Endodermal cell (in vitro differentiated cells): ENCODE results near the gene GRIP1. TPM values are rescaled to one million over a fixed set of nuclear protein-coding genes. Genes with fewer than 3 reads are reported as not detected.

ENCODE experiments used
- DNase-seq: peaks from one replicate; pipeline ENCODE4 v3.0.0-alpha.2; 2017
- H3K27ac ChIP-seq: 2 replicates; pipeline ENCODE4 v1.5.1; 2013; ENCODE audit warnings: mild to moderate bottlenecking, low read depth, low read length, moderate library complexity
- H3K27me3 ChIP-seq: 2 replicates; pipeline ENCODE4 v1.6.1; 2013; ENCODE audit warnings: mild to moderate bottlenecking, low read length, moderate library complexity; ENCODE audit not compliant: insufficient read depth, control insufficient read depth, poor library complexity, severe bottlenecking
- H3K36me3 ChIP-seq: 2 replicates; pipeline ENCODE4 v1.7.0; 2013; ENCODE audit warnings: mild to moderate bottlenecking, low read length, moderate library complexity; ENCODE audit not compliant: control insufficient read depth, insufficient read depth
- H3K4me1 ChIP-seq: one replicate; pipeline ENCODE4 v1.7.0; 2013; ENCODE audit warnings: low read length; ENCODE audit not compliant: control insufficient read depth, insufficient read depth
- H3K4me3 ChIP-seq: 2 replicates; pipeline ENCODE4 v1.5.1; 2013; ENCODE audit warnings: mild to moderate bottlenecking, low read length, moderate library complexity
- H3K9ac ChIP-seq: 2 replicates; pipeline ENCODE4 v1.6.1; 2013; ENCODE audit warnings: mild to moderate bottlenecking, low read length, moderate library complexity; ENCODE audit not compliant: poor library complexity, severe bottlenecking; ENCODE audit errors: extremely low read depth
- H3K9me3 ChIP-seq: 2 replicates; pipeline ENCODE4 v1.6.1; 2013; ENCODE audit warnings: mild to moderate bottlenecking, low read length, moderate library complexity; ENCODE audit not compliant: control insufficient read depth
- H3K27ac Mint-ChIP-seq: 2 replicates; pipeline ENCODE4 v1.8.0; 2020; ENCODE audit warnings: mixed read lengths
- H3K27me3 Mint-ChIP-seq: 2 replicates; pipeline ENCODE4 v1.8.0; 2021; ENCODE audit warnings: mild to moderate bottlenecking, mixed read lengths; ENCODE audit not compliant: insufficient read depth
- H3K36me3 Mint-ChIP-seq: 2 replicates; pipeline ENCODE4 v1.8.0; 2020; ENCODE audit warnings: low read depth, mixed read lengths
- H3K4me1 Mint-ChIP-seq: 2 replicates; pipeline ENCODE4 v1.8.0; 2020; ENCODE audit warnings: mixed read lengths
- H3K4me3 Mint-ChIP-seq: 2 replicates; pipeline ENCODE4 v1.8.0; 2020; ENCODE audit warnings: mild to moderate bottlenecking, moderate library complexity, mixed read lengths
- H3K9me3 Mint-ChIP-seq: 2 replicates; pipeline ENCODE4 v1.8.0; 2020; ENCODE audit warnings: mild to moderate bottlenecking, mixed read lengths
- WGBS, 2 experiments: methylation state at CpG; one replicate each; pipeline versions ENCODE4 v1.1.5 to v1.1.7; 2013; ENCODE audit warnings: missing lambda C conversion rate in 2 of 2, mixed read lengths in 1 of 2; ENCODE audit not compliant: insufficient coverage in 1 of 2, insufficient read length in 1 of 2; 5-methylcytosine and 5-hydroxymethylcytosine counted together
- total RNA-seq, 2 donors: library from RNA; stranded (reverse); fragmentation: NEBNext Ultra II Directional in 1 of 2; extraction: Animal tissue kit (Norgen Biotek cat#: 25700) in 1 of 2; gene quantifications; 2 replicates in 1 of 2; 3 replicates in 1 of 2; pipeline ENCODE4 v1.2.1, GENCODE V29; 2021
- TF ChIP-seq, protein P1 (sequence below): fragments of 200-600 bp; sonication (generic); conservative IDR thresholded peaks from 2 replicates; pipeline ENCODE4 v1.5.0; 2021; ENCODE audit warnings: antibody characterized with exemption, mild to moderate bottlenecking

The GRIP1 gene
- total RNA-seq, 2 donors from 2014 or later, result 41.0 to 47.6 TPM

DNA sequence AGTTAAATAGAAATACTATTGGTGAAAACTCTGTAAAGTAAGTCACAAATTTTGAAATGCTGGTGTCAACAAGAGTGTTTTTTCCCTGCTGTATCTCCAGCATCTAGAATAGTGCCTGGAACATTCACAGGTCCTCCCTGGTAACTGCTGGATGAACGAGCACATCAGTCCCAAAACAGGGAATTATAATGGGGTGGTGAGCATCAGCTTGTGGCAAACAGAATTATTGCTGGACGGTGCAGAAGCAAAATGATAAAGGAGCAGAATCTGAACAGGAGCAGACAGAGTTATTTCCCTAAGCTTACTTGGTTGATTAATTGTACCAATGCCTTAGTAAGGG is 129.9 kb downstream of the GRIP1 start:
- no peak overlapping the region for H3K27ac Mint-ChIP-seq
- WGBS, 2 experiments, result 91 to 94% methylated on average over 2 of the region's 2 CpGs

DNA sequence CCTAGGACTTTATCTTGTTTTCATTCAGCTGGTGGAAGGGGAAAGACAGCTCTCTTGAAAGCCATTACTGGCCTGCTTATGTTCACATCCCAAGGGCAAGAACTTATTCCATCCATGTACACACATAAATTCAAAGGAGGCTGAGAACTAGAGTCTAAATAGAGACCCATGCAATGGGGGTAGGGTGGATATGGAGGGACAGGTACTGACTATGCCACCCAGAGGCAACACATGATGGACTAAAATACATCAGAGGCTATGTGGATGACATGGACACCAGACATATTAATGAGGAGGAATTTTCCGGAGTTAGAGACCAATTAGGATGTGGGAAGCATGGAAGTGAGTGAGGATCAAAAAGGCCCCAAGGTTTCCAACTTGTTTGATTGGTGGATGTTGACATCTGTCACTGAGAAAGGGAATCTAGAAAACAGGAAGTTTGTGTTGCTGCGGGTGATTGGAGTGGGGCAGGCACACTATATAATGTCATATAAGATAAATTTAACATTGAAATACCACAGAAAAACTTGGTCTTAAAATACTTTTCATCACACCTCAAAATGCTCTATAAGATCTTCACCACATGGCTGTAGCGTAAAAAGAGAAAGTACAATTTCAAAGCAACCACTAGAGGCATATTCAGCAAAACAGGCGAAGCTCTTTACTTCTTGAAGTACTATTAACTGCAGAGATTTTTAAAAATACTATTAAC is 130.4 kb downstream of the GRIP1 start:
- Histone ChIP-seq H3K4me1 (no peaks in the 10 kb centered on the region), H3K36me3 (no peaks in the 10 kb centered on the region), H3K9me3 (no peaks in the 10 kb centered on the region), H3K4me3 (no peak overlapping the region), H3K27ac (no peak overlapping the region), H3K27me3 (no peaks in the 10 kb centered on the region), H3K9ac (no peak overlapping the region)
- no peak overlapping the region for H3K27ac Mint-ChIP-seq
- DNase-seq, result no peak
- H3K4me3 Mint-ChIP-seq, result no peak overlapping the region
- 94 to 96% methylated on average over 2 of the region's 4 CpGs for WGBS, 2 experiments
- no peaks in the 10 kb centered on the region for H3K9me3 Mint-ChIP-seq
- H3K4me1 Mint-ChIP-seq, result no peaks in the 10 kb centered on the region
- no peaks in the 10 kb centered on the region for H3K36me3 Mint-ChIP-seq
- no peaks in the 10 kb centered on the region for H3K27me3 Mint-ChIP-seq
- TF ChIP-seq, protein P1, sequence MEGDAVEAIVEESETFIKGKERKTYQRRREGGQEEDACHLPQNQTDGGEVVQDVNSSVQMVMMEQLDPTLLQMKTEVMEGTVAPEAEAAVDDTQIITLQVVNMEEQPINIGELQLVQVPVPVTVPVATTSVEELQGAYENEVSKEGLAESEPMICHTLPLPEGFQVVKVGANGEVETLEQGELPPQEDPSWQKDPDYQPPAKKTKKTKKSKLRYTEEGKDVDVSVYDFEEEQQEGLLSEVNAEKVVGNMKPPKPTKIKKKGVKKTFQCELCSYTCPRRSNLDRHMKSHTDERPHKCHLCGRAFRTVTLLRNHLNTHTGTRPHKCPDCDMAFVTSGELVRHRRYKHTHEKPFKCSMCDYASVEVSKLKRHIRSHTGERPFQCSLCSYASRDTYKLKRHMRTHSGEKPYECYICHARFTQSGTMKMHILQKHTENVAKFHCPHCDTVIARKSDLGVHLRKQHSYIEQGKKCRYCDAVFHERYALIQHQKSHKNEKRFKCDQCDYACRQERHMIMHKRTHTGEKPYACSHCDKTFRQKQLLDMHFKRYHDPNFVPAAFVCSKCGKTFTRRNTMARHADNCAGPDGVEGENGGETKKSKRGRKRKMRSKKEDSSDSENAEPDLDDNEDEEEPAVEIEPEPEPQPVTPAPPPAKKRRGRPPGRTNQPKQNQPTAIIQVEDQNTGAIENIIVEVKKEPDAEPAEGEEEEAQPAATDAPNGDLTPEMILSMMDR, result peak; percentile 74

More for the DNA sequence above, 129.9 kb downstream of the GRIP1 start:
- H3K9me3 ChIP-seq, result no peaks in the 10 kb centered on the region
- TF ChIP-seq, protein P1, result peak; percentile 34
- H3K4me1 ChIP-seq, result no peaks in the 10 kb centered on the region
- no peak overlapping the region for H3K4me3 Mint-ChIP-seq
- no peak overlapping the region for H3K9ac ChIP-seq
- no peak overlapping the region for H3K27ac ChIP-seq
- no peak overlapping the region for H3K4me3 ChIP-seq
- H3K4me1 Mint-ChIP-seq, result no peaks in the 10 kb centered on the region
- no peaks in the 10 kb centered on the region for H3K27me3 Mint-ChIP-seq
- no peaks in the 10 kb centered on the region for H3K9me3 Mint-ChIP-seq
- H3K36me3 ChIP-seq, result no peaks in the 10 kb centered on the region
- H3K36me3 Mint-ChIP-seq, result no peaks in the 10 kb centered on the region
- H3K27me3 ChIP-seq, result no peaks in the 10 kb centered on the region
- no peak for DNase-seq

DNA sequence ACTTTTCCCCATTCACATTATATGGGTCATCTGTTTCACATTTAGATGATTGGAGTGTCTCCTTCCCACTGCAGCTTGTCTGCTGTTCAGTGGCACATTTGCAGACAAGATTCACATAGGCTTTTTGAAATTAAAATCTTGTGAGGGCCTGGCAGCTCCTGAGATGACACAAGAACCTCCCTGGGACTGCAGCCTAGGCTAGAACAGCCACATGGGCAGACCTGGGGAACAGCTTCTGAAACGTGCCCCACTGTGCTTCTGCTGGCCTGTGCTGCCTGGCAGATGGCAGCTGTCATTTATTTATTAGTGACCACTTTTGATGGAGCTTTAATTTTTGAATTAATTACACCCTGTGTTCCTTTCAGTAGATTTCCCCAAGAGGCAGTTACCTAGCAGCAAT is 137.4 kb downstream of the GRIP1 start:
- H3K27ac Mint-ChIP-seq, result no peak overlapping the region
- 88% methylated on average over 1 of the region's 1 CpG; no CpG with 5 or more reads in 1 of the 2 experiments for WGBS, 2 experiments

More for the DNA sequence above, 137.4 kb downstream of the GRIP1 start:
- Mint-ChIP-seq H3K4me1 (peaks cover 4% of the 10 kb centered on the region), H3K36me3 (no peaks in the 10 kb centered on the region), H3K4me3 (no peak overlapping the region), H3K9me3 (no peaks in the 10 kb centered on the region), H3K27me3 (no peaks in the 10 kb centered on the region)
- Histone ChIP-seq H3K4me3 (no peak overlapping the region), H3K4me1 (no peaks in the 10 kb centered on the region), H3K27ac (no peak overlapping the region), H3K36me3 (no peaks in the 10 kb centered on the region), H3K9me3 (no peaks in the 10 kb centered on the region), H3K27me3 (no peaks in the 10 kb centered on the region), H3K9ac (no peak overlapping the region)
- no peak for DNase-seq
- TF ChIP-seq, protein P1, result no peak
